HEK293 (cell line): ENCODE results near the gene MDH1B.

ENCODE experiments used
- CTCF ChIP-seq: fragments of 450-650 bp; formaldehyde crosslinking; IDR thresholded peaks from 2 replicates; pipeline ENCODE4 v1.5.1; 2016; ENCODE audit warnings: missing biosample characterization, missing genetic modification characterization
- MEIS1 ChIP-seq: sonication (generic); formaldehyde crosslinking; IDR thresholded peaks from 2 replicates; pipeline ENCODE4 v1.8.1; 2022; ENCODE audit warnings: missing genetic modification reagents, mild to moderate bottlenecking, borderline replicate concordance
- ZNF140 ChIP-seq: fragments of 450-650 bp; formaldehyde crosslinking; IDR thresholded peaks from 2 replicates; pipeline ENCODE4 v1.5.1; 2016; ENCODE audit warnings: missing biosample characterization, missing genetic modification characterization
- ZNF184 ChIP-seq: fragments of 450-650 bp; IDR thresholded peaks from 2 replicates; pipeline ENCODE4 v1.5.1; 2018; ENCODE audit warnings: missing biosample characterization, mild to moderate bottlenecking, missing genetic modification characterization
- ZNF274 ChIP-seq, 2 experiments: fragments of 200-500 bp in 1 of 2; fragments of 450-650 bp in 1 of 2; sonication (Bioruptor generic) in 1 of 2; formaldehyde crosslinking in 1 of 2; IDR thresholded peaks; 2 replicates each; pipeline versions ENCODE4 v1.5.1 to v1.6.1; 2014 to 2016; ENCODE audit warnings: borderline replicate concordance in 1 of 2, inconsistent platforms in 1 of 2, low read length in 1 of 2, missing biosample characterization in 1 of 2, missing genetic modification characterization in 1 of 2
- ZNF350 ChIP-seq: fragments of 450-650 bp; formaldehyde crosslinking; IDR thresholded peaks from 2 replicates; pipeline ENCODE4 v1.5.0; 2017; ENCODE audit warnings: missing biosample characterization, mild to moderate bottlenecking, missing genetic modification characterization
- ZNF510 ChIP-seq: fragments of 450-650 bp; formaldehyde crosslinking; IDR thresholded peaks from 2 replicates; pipeline ENCODE4 v1.5.1; 2018; ENCODE audit warnings: mild to moderate bottlenecking, missing genetic modification characterization, missing biosample characterization; ENCODE audit not compliant: insufficient replicate concordance
- ZSCAN30 ChIP-seq: fragments of 450-650 bp; IDR thresholded peaks from 2 replicates; pipeline ENCODE4 v1.5.1; 2018; ENCODE audit warnings: missing biosample characterization, mild to moderate bottlenecking, missing genetic modification characterization, moderate library complexity

- TF ChIP-seq ZNF350: no peak
- no peak for TF ChIP-seq ZSCAN30 (tag by site-specific recombination)
- TF ChIP-seq CTCF (tag by site-specific recombination): no peak
- no peak for TF ChIP-seq ZNF510 (tag by site-specific recombination)
- no peak for TF ChIP-seq ZNF140 (tag by site-specific recombination)
- no peak for TF ChIP-seq ZNF274 (IDR thresholded peaks at IDR 0.05; ENCODE audit: low read length)
- no peak for TF ChIP-seq ZNF274 (tag by site-specific recombination; IDR thresholded peaks at IDR 0.05; ENCODE audit: borderline replicate concordance)
- no peak for TF ChIP-seq ZNF184 (tag by site-specific recombination)
- no peak for TF ChIP-seq MEIS1
These were observed 9.7 kb upstream of the MDH1B start for GRCh38 chr2:206774871-206775270.
